IPS-18c (cell line): Measurements from ENCODE around the gene LAGE3.
A peak's percentile ranks its signal among the peaks of the same experiment; 100 is the strongest.

ENCODE experiments used
- H3K4me3 ChIP-seq: 2 replicates; pipeline ENCODE4 v1.7.0; 2013; ENCODE audit warnings: low read depth, mild to moderate bottlenecking, low read length, moderate library complexity; ENCODE audit not compliant: insufficient read depth
- H3K9me3 ChIP-seq: one replicate; pipeline ENCODE4 v1.6.1; 2013; ENCODE audit warnings: mild to moderate bottlenecking, low read length, moderate library complexity; ENCODE audit not compliant: control insufficient read depth, insufficient read depth

Gene LAGE3

DNA sequence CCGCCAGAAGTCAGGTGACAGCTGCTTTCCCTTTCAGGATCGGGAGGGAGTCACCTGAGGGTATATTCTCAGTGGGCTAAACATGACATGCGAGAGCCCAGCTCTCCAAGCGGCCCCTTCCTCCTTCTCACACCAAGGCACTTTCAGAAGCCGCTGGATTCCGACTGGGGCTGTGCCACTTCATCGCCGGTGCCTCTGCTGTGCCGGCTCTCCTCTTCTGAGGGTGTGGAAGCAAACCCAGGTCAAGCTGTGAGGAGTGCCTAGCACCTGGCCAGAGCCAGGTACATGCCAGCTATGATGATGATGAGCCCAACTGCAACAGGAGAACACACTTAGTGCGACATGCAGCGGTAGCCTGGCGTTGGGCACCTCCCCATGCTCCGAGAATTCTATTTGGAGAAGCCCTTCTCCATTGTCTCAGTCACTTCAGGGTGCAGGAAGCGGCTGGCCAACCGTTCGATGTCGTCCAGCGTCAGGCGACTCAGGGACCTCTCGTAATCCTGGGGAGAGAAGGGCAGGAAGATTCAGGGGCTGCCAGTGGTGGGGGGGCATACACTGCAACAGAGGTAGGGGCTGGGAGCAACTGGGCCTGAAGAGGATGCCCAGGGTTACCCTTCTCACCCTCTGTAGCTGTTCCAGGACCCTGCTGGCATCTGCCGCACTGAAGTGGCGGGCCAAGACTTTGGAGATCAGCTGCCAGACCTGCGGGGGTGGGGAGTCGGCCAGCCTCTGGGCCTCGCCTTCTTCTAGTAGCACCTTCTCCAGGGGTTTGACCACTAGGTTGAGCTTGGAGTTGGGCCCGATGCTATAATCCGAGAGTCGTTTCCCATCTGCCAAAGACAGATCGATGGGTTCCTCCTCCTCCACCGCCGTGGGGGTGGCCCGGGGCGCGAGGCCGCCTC, 6.3 kb upstream of the LAGE3 start:
- H3K9me3 ChIP-seq = peaks cover 16% of the 10 kb centered on the region
- H3K4me3 ChIP-seq = peak overlapping the region; percentile 44

DNA sequence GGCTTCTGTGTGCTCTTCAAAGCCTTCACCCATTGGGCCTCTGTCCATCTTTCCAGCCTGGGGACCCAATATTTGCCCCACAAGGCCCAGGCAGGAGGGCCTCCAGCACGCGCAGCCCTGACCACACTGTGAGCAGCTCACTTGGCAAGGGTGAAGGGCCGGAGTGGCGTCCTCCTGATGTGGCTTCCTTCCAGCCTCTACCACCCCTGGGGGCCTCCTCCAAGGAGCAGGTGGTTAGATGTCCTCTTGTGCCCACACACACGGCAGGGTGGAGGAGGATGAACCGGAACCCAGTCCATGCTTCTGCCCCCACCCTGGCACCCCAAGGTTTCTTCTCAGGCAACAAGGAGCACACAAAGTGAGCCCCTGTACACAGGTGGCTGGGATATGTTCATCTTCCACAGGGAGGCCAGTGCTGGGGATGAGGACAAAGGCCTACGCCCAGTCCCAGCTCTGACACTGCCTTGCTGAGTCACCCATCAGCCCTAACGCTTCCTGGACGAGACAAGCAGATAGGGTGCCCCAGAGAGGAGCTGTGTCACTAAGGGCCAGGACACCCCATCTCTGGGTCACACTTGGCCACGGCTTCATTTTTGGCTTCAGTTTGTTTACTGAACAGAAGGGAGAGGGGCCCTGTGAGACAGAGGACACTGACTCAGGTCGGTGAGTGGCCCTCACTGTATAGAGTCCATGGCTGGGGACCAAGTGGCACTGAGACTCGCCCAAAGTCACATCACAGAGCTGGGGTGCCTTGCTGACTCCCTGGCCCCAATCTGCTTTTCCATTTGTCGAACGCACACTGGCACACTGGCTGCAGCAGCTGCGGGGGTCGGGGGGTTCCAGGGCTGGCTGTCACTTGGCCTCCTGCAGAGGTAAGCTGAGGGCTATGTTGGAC, 5.4 kb upstream of the LAGE3 start:
- no peak overlapping the region; the same call in 1 of the 2 replicates for H3K4me3 ChIP-seq

DNA sequence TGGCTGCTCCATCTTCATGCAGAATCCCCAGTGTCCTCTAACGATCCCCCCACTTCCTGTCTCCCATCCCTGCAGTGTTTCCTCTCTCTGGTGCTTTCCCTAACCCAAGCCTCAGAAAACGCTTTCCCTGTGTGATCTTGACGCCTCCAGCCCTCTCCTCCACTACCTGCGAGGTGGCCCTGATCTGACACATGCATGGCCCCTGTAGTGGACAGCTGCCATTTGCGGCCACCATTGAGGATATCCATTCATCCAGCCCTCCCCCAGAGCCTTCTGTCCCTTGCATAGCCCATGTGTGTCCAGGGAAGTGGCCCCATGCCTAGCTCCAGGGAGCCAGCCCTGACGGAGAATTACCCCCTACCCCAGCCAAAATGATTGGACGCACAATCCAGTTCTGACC, 4.2 kb upstream of the LAGE3 start:
- no peak overlapping the region for H3K4me3 ChIP-seq
- peaks cover 18% of the 10 kb centered on the region for H3K9me3 ChIP-seq

More for the DNA sequence above, 5.4 kb upstream of the LAGE3 start:
- H3K9me3 ChIP-seq = peaks cover 16% of the 10 kb centered on the region

DNA sequence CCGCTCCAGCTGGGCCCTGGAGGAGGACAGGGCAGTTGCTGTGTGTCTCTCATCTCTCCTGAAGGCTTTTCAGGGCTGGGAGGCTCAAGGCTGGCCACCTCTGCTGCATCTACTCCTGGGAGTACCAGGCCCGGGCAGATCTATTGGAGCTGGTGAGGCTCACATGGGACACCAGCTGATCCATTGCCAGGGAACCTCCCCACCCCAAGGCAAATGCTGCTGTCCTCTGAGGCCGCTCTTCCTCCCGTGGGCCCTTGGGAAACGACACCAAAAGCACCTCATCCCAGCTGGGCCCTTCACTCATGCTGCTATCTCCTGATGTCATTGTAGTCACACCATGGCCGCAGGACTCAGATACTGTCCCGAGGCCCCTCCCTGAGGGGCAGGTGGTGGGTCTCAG, 3.7 kb upstream of the LAGE3 start:
- no peak overlapping the region for H3K4me3 ChIP-seq
- H3K9me3 ChIP-seq = peaks cover 16% of the 10 kb centered on the region

DNA sequence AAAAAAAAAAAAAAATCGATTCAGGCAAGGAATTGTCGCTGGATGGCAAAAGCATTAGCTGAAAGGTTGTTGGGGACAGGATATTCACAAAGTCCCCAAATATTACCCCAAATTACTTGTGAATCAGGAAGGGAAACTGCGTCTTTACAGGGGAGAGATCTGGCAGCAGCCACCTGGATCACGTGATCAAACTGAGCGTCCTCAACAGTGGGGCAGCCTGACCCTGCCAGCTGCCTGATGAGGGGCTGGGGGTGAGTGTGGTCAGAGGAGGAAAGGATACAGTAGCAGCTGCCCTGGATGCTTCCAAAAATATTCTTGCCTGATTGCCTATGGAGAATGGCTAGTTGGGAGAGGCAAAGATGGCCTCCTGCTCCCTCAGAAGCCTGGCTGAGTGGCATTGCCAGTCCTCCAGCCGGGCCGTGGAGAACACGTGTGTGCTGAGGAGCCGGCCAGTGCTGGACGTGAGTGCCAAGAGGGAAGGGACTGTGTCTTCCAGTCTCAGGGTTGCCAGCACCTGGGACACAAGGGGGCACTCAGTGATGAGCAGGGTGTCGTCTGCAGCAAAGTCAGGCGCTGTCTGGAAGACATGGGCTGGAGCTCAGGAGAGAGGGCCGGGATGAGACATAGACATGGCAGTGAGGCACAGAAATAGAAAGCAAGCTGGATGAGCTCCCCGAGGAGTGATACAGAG, 3.0 kb upstream of the LAGE3 start:
- Histone ChIP-seq H3K4me3 (no peak overlapping the region), H3K9me3 (peaks cover 14% of the 10 kb centered on the region)

DNA sequence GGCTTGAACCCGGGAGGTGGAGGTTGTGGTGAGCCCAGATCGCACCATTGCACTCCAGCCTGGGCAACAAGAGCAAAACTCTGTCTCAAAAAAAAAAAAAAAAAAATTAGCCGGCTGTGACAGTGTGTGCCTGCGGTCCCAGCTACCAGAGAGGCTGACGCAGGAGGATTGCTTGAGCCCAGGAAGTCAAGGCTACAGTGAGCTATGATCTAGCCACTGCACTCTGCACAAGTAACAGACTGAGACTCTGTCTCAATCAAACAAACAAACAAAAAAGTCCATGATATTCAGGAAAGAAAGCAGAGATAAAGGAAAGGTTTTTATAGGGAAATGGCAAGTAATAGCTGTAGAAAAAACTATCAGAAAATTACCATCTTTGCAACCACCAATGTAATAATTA, 2.1 kb upstream of the LAGE3 start:
- peaks cover 13% of the 10 kb centered on the region for H3K9me3 ChIP-seq
- no peak overlapping the region for H3K4me3 ChIP-seq

DNA sequence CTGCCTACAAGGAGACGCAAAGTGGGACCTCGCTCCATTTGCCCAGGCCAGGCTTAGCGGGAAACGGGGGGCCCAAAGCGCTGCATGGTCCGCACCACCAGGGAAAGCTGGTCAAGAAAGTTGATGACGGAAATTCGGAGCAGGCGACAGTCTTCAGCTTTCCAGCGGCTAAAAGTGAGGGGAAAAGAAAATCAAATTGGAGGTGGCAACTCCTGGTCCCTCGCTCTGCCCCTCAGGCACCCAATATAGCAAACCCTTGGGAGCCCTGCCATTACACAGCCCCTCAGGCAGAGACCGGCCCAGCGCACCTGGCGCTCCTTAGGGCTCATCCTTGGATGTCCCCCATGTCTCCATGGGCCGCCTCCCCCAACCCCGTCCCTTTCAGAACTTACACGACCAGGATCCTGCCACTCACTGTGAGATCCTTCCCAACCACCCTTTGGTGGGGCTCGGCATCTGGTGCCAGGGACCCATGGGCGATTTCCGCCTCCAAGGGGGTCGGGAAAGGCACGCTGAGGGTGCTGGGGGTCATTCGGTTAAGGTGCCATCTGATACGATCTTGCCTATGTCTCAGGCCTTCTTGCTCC, 1.1 kb downstream of the LAGE3 start:
- peak overlapping the region; percentile 49 for H3K4me3 ChIP-seq
- peaks cover 15% of the 10 kb centered on the region for H3K9me3 ChIP-seq

DNA sequence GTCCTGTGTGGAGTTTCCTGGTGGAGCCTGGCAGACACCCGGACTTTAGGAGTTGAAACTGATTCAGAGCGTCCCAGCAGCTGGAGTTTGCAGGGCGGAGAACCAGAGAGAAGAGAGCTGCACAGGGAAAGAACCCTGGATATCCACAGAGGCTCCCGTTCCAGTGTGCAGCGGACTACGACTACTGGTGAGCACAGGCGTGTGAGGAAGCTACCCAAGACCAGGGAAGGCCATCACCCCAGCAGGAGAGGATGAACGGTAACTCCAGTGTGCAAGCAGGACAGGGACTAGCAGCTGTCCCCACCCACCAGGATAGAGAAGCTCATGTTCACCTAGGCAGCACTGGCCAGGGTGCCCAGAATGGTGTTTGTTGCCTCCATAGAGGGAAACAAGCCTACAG, 2.3 kb downstream of the LAGE3 start:
- H3K4me3 ChIP-seq = no peak overlapping the region
- H3K9me3 ChIP-seq = peaks cover 15% of the 10 kb centered on the region

DNA sequence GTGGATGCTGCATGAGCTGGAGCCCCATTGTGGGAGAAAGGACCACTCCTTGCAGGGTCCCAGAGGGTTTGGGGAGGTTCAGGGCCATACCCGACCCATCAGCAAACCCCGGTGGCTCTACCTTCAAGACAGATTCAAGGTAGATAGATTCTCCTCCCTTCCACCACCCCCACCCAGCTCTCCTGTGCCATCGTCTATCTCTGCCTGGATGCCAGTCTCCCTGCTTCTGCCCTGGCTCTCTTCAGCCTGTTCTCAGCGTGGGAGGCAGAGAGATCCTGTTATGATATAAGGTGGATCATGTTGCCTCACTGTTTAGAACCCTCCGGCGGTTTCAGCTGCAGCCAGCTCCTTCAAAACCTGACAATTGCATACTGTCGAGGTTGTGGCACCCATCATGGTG, 5.4 kb downstream of the LAGE3 start:
- Histone ChIP-seq H3K9me3 (peaks cover 12% of the 10 kb centered on the region), H3K4me3 (no peak overlapping the region)

DNA sequence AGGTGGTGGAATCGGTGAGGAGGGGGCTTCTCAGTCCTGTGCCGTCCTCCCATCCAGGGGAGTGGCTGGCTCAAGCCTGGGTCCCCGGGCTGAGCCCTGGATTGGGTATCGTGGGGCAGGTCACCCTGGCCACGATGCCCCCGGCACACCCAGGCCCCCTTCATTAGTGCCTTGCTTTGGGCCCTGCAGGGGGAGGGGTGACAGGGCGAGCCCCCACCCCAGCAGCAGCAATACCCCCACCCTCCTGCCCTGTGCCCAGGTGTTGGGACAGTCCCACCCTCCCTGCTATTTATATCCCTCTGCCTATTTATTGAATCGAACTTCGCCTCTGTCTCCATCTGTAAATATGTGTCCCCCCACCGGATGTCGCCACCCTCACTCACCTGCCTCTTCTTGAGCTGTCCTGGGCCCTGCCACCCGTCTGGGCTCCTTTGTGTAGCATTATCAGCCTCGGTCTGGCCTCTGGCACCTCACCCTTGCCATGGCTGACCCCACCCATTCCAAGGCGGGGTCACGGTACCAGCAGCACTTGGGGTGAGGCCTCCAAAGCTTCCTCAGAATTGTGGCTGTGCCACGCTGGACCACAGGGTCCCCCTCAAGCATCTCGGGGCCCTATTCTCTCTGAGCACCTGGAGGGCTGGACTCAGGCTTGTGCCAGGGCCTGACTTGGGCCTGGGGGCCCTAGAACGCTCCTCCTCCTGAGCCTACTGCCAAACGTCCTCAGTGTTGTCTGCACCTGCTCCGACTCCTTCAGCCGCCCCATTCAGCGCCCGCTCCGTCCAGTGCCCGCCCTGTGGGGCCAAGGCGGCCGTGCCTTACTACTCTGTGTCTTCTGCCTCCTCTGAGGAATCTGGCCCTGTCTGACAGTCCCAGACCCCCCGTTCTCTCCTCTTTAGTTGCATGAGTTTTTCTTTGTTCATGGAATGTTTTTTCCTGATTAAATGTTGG, 6.1 kb downstream of the LAGE3 start:
- peaks cover 13% of the 10 kb centered on the region for H3K9me3 ChIP-seq
- no peak overlapping the region for H3K4me3 ChIP-seq

DNA sequence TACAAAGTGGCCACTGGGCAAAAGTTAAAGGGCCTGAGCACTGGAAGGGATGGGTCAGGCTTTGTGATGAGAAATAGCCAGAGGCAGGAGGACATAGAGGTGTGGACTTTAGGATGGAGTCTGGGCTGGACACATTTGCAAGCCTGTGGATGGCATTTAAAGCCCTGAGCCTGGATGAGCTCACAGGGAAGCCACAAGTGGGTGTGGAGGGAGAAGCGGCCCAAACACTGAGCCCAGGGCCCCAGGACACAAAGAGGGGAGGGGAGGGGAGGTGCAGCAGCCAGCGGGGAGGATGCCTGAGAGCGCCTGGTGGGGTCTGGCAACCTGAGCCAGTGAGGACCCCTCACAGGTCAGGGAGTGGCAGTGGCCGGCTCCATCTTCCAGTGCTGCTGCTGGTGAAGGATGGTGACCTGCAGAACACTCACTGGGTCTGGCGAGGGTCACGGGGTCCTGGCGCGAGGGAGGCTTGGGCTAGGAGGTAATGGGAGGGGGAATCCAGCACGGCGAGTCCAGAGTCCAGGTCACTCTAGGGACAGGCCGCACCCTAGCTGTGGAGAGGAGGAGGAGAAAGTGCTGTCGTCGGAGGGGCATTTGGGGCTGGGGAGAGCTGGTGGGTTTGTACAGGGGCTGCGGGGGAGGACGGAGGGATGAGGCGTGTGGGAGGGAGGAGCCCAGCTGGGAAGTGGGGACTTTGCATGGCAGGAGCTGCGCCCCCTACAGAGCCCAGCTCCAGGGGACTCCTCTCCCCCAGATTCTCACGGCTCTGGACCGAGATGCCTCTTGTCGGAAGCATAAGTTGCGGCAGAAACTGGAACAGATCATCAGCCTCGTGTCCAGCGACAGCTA, 7.0 kb downstream of the LAGE3 start:
- peaks cover 15% of the 10 kb centered on the region for H3K9me3 ChIP-seq
- H3K4me3 ChIP-seq = no peak overlapping the region

DNA sequence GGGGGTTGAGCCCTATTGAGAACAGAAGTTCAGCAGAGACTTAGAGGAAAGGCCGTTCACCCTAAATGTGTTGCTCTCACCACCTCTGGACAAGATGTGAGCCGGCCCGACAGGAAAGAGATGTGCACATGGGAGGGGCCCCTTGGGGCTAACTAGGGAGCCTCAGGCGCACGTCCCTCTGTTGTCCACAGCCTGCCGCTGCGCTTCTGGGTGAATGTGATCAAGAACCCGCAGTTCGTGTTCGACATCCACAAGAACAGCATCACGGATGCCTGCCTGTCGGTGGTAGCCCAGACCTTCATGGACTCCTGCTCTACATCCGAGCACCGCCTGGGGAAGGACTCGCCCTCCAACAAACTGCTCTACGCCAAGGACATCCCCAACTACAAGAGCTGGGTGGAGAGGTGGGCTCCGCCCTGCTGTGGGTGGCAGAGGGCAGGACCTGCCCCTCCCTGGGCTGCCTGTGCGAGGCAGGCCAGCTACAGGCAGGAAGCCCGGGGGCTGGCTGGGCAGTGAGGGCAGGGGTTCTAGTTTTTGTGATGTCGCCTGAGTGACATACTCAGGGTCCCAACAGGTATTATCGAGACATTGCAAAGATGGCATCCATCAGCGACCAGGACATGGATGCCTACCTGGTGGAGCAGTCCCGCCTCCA, 8.0 kb downstream of the LAGE3 start:
- Histone ChIP-seq H3K4me3 (no peak overlapping the region), H3K9me3 (peaks cover 16% of the 10 kb centered on the region)

DNA sequence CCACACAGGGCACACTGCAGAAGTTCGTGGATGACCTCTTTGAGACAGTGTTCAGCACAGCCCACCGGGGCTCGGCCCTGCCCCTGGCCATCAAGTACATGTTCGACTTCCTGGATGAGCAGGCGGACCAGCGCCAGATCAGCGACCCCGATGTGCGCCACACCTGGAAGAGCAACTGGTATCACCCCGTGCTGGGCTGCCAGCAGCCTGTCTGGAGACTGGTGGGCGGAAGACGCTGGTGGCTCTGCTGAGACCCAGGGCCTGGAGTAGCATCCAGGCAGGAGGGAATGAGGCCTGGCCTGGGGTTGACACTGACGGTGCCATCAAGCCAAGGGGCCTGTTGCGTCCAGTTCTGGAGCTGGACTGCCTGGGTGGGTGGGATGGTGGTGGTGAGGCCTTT, 8.6 kb downstream of the LAGE3 start:
- Histone ChIP-seq H3K4me3 (no peak overlapping the region), H3K9me3 (peaks cover 19% of the 10 kb centered on the region)

DNA sequence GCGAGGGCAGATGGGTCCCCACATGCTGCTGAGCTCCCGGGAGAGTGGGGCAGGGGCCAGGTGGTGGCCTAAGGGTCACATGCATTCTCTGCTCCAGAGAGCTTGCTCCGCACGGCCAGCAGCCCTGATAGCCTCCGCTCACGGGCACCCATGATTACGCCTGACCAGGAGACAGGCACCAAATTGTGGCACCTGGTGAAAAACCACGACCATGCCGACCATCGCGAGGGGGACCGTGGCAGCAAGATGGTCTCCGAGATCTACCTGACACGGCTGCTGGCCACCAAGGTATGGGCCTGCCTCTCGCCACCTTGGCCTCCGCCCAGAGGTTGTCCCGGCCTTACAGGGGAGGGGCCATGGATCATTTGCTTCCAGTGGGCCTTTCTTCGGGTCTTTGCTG, 9.2 kb downstream of the LAGE3 start:
- Histone ChIP-seq H3K9me3 (peaks cover 19% of the 10 kb centered on the region), H3K4me3 (no peak overlapping the region)

DNA sequence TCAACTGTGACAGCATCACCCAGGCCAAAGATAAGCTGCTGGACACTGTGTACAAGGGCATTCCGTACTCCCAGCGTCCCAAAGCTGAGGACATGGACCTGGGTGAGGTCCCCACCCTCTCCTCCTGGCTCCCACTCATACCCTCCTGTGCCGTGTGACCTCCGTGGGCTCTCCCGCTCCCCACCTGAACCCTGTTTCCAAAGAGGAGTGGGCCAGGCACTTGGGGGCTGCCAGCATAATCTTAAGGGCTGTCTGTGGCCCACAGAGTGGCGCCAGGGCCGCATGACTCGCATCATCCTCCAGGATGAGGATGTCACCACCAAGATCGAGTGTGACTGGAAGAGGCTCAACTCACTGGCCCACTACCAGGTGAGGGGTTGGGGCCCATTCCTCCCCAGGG, 10.0 kb downstream of the LAGE3 start:
- Histone ChIP-seq H3K9me3 (peaks cover 19% of the 10 kb centered on the region), H3K4me3 (no peak overlapping the region)
